HUDEP-2 (cell line): ENCODE measurements around the gene MICAL3.
"Not testable (repeated sequence)": the region's sequence is repeated elsewhere in the genome, so short reads cannot be mapped to it uniquely, and the experiment has no call there.

Source experiments
- DNase-seq, 76 experiments: peaks; one replicate each; lab custom pipeline; 2025; ENCODE audit not compliant: unreplicated experiment in 76 of 76; lab: John Stamatoyannopoulos, UW

The MICAL3 gene

DNA sequence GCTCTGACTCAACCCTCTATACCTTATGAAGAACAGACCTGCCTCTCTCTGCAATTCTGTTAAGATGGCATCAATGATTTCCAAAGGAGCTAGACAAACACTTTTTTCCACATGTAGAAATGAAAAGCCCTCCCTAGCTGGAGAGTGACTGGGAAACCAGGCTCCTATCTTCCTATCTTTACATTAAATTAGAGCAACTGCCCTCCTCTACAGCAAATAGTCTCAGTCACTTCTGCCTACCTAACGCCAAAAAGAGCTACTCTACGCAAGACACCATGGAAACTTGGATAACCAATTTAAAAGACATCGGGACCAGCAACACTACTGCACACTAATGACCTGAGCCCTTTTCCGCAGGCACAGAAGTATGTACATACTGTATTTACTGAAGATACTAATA lies 84.8 kb downstream of the MICAL3 start:
- DNase-seq, result no peak

DNA sequence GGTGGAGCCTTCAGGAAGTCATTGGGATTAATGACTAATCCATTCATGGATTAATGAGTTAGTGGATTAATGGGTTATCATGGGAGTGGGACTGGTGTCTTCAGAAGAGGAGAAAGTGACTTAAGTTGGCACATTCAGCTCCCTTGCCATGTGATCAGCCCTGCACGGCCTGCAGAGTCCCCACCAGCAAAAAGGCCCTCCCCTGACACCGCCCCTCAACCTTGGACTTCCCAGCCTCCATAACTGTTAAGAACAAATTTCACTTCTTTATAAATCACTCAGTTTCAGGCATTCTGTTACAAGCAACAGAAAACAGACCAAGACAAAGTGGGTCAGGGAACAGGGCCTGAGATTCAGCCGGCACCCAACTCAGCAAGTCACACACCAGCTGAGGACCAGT lies 85.3 kb downstream of the MICAL3 start:
- no peak for DNase-seq

DNA sequence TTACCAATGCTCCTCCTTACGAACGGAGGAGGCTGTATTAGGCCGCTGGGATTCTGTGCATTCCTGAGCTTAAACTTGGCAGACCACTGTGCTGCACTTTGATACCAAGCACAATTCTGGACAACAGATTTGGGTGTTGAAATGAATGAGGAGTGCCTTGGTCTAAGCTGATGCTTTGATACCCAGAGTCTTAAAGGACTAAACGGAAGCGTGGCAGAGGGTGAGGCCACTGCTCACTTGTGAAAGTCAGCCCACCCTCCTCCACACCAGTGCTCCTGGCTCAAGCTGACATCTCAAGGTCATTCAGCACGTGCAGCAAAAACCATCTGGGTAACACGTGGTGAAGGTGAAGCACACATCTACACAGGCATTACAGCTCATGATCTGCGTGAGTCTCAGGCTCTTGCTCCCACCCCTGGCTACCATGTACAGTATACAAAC lies 85.9 kb downstream of the MICAL3 start:
- DNase-seq, result no peak

DNA sequence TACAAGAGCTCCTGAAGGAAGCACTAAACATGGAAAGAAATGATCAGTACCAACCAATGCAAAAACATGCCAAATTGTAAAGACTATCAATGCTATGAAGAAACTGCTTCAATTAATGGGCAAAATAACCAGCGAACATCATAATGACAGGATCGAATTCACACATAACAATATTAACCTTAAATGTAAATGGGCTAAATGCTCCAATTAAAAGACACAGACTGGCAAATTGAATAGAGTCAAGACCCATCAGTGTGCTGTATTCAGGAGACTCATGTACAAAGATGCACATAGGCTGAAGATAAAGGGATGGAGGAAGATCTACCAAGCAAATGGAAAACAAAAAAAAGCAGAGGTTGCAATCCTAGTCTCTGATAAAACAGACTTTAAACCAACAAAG lies 91.9 kb downstream of the MICAL3 start:
- not testable (repeated sequence) for DNase-seq

DNA sequence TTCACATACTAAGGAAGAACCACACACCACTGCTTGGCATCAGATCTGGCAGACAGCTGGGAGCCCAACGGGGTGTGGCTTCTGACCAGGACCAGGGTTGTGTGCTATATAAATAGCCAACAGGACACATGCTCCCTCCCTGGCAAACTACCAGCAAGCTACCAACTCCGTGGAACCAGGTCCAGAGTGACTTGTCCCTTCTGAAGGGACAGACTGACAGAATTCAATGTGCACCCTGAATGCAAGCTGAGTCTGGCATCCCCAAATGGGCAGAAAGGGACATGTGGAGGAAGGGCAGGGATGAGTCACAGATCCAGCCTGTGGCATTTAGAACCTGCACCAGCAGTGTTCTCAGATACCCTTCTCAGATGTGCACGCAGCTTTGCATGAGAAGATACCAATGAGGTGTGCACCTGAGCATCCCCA lies 92.9 kb downstream of the MICAL3 start:
- DNase-seq, result peak in 20 of 76 experiments; percentile 10 to 47 (median 24)

DNA sequence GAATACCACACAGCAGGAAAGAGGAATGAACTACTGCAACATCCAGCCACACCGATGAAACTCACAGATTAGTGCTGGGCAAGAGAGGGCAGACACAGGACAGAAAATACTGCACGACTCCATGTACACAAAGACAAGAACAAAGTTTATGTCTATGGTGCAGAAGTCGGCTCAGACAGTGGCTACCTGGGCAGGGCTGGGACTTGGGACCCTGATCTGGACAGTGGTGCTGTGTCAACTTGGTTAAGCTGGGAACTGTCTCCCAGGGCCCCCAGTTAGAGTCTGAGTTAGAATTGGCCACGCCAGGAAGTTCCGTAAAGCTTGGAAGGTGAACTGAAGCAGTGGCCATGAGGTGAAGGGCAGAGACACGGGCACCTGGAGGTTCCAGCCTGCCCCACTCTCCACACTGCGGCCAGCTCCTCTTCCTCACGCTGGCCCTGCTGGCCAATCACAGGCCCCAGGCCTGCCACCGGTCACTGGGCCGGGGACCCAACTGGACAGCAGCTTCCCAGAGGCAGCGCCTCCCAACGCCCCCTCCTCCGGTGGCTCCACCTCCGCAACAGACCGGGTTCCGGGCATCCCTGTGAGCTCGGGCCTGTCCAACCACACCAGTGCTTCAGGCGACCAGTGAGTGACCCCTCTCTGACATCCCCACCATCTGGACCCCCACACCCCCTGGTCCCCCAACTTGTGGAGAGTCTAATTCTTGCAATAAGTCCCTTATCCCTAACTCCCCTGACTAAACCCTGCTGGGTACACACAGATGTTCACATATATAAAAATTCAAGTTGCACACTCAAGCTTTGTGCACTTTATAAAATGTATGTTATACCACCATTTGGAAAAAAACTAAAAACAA lies 93.7 kb downstream of the MICAL3 start:
- DNase-seq, result no peak

DNA sequence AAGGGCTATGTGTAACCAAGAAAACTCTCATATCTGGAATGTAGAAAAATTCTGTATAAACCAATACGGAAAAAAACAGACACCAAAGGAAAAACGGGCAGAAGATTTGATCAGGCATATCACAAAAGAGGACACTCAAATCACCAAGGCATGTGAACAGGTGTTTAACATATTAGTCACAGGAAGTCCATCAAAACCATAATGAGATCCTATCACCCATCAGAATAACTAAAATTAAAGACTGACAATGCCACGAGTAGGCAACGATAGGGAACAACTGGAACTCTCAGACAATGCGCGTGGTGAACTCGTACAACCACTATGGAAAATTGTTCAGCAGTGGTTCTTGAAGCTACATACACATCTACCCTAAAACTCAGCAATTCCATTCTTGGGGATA lies 94.5 kb downstream of the MICAL3 start:
- DNase-seq, result no peak

DNA sequence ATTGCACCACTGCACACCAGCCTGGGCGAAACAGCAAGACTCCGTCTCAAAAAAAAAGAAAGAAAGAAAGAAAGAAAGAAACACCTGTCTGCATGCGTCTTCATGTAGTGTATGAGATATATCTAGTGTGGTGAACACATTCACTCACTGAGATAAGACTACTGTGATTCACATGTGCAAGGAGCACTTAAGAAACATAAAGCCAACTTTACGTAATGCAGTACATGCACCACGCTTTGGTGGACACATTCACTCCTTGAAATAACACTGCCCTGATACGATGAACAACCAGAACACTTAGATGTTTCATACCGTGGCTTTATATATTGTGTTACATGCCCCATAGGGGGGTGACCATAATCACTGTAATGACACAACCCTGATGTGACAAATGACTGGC lies 96.0 kb downstream of the MICAL3 start:
- DNase-seq, result no peak

DNA sequence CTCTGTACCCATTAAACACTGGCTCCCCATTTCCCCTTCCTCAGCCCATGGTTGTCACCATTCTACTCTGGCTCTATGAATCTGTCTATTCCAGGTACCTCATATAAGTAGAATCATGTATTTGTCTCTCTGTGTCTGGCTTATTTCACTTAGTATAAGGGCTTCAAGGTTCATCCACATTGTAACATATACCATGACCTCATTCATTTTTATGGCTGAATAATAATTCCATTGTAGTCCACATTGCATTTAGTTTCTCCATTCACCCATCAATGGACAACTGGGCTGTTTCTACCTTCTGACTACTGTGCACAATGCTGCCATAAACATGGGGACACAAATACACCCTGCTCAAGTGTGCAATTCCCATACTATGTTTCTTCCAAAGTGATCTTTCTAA lies 97.3 kb downstream of the MICAL3 start:
- DNase-seq, result no peak

DNA sequence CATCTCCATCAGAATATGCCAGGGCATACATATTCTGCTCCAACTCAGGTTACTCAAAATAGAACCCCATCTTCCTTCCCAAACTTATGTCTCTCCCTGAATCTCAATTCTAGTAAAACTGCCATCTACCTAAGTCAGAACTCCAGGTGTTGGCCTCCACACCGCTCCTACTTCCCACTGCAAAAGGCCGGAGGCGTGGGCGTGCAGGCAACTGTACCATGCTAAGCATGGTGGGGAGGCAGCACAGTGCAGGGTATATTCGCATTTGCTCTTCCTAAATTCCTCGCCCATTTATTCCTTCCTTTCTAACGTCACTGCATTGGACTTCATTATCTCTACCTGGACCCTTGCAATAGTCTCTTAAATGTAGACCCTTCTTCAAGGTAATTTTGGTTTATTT lies 97.8 kb downstream of the MICAL3 start:
- no peak for DNase-seq

DNA sequence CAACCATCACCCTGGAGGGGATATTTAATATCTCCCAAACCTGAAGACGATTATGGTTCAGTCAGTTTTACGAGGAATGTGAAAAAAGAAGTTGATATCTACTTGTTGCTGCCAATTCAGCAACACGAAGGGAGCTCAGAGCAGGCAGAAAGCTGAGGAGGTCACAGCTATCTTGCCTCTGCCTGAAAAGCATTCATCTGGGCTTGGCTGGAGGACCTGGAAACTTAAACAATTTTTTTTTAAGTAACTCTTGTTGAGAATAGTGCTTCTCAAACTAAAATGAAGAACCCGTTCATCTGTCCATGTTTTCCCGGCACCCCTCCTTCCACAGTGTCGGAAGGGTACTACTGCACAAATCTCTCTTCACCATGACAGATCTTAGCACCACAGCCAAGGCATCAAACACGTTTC lies 98.9 kb downstream of the MICAL3 start:
- no peak for DNase-seq

DNA sequence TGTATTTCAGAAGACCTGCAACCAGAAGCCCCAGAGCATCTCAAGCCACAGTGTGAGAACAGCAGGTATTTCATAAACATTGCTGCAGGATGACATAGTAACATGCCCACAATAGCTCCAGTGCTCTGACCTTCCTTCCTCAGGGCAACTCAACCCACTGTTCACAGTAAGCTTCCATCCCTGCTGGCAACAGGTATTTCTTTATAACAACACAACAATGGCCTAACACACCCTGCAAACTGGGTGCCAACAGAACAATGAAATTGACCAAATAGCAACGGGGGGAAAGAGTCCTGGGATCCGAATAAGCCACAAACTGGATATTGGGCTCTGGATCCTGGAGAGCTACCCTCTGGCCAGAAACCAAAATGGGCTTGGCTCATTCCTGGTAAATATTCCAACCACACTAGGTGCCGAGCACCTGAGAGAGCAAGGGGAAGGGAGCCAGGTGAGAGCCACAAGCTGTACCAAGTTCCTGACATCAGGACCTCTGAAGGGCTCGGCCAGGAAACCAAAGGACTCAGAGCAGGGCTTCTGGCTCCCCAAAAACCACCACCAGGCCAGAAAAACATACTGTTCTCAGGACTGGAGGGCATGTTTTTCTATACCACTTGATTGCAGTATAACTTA lies 99.5 kb downstream of the MICAL3 start:
- DNase-seq, result no peak

DNA sequence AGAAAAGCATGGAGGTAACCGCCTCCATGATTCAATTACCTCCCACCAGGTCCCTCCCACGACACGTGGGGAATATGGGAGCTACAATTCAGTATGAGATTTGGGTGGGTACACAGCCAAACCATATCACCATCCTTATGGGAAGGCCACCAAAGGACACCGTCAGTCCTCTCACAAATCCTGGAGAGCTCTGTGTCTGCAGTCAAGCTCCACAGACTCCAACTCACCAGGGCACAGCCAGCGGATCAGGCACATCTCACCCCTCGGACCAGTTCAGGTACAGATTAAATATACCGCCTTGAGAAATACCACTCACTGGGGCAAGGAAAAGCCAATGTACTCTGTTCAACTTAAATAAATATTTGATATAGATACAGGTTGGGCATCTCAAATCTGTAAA lies 100.3 kb downstream of the MICAL3 start:
- no peak for DNase-seq

DNA sequence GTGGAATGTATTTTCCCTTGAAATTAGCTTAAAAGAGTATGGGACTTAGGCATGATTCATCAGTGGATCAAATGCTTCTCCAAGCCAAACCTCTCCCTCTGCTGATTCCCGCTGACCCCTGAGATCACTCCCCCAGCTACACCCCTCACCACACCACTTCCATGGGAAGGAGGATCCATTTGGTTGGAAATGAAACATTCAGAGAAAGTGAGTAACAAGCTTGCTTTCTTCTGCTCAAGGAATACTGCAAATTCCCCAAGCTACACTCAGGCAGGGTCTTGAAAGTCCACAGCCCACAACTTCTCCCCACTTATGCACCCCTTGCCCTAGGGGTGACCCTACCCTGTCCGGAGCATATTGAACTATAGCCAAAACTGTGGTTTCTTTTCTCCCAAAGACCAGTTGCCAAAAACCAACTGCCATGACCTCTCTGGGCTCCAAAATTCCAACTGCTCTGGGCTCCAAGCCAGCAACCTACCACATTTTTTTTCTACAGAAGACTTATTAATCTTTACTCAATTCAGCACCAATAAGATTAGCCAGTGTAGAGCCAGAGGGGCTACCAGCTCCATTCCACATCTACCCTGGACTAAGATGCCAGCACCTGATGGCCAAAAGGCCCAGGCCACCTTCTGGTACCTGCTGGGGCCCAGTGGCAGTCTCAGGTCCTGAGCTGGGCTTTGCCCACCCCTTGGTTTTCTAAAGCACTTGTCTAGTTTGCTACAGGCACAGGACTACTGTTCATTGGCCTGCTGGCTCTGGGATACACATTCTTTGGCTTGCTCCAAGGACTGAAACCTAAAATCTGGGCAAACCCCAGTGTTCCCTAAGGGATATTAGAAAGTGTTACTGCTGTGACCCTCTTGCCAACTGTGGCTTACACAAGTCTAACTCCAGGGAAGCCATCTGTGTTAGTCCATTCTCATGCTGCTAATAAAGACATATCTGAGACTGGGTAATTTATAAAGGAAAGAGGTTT lies 101.1 kb downstream of the MICAL3 start:
- DNase-seq, result peak in 17 of 76 experiments; percentile 3 to 62 (median 19)

DNA sequence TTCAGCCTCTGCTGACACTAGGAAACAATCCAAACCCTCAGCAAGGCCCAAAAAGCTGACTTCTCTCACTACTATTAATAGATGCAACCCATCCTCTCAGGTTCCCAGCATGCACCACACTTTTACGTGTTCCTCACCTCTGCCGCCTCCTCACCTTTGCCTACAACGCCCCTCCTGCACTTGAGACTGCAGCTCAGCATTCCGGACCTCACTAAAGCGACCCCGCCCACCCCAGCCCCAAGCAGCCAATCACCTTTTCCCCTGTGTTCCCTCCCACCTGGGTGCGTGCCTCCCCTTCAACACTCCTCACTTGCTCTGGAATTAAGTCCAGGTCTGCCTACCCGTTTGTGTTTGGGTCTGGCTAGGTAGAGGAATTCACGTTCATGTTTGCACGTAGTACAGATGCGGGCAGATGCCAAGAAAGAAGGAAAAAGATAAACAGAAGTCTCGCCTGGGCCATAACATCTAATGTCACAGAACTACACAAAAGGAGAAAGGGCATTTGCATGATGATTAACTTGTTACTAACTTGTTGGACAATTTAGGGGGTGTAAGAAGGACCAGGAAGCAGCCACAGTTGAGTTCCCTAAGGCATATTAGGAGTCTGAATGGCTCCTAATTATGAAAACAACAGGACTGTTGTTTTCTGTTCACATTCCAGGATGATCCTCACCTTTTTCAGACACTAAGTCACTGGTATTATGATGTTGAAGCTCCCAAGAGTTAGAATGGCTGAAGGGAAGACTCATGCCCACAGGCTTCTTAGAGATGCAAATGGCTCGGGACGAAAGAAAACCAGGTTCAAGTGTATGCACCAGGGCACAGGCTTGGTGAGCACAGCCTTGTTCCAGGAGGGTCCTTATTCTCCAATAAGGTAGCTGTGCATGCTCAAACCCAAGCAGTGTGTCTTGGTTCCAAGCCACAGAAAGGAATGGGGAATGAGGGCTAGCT lies 102.2 kb downstream of the MICAL3 start:
- no peak for DNase-seq

DNA sequence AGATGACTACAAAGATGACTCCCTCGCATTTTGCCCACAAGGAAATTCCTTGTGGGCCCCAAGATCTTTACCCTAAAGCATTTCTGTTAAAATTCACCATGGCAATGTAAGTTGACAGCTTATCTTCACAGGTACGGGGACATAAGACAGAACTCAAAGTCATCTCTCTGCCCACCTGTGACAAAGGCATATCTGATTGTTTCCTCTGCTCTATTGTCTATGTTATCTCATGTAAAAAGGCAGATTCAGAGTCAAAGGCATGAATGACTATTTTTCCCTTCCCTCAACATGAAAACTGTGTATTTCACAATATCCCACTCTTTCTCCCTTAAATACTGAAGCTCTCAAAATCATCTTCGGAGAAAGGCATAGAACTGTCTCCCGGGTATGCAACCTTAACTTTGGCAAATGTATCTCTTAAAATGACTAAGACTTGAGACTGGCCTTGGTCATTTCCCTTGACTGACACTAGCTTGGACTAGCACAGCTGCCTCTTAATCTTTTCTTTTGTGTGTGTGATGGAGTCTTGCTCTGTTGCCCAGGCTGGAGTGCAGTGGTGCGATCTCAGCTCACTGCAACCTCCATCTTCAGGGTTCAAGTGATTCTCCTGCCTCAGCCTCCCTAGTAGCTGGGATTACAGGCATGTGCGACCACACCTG lies 103.2 kb downstream of the MICAL3 start:
- DNase-seq, result peak in 1 of 76 experiments; percentile 14

DNA sequence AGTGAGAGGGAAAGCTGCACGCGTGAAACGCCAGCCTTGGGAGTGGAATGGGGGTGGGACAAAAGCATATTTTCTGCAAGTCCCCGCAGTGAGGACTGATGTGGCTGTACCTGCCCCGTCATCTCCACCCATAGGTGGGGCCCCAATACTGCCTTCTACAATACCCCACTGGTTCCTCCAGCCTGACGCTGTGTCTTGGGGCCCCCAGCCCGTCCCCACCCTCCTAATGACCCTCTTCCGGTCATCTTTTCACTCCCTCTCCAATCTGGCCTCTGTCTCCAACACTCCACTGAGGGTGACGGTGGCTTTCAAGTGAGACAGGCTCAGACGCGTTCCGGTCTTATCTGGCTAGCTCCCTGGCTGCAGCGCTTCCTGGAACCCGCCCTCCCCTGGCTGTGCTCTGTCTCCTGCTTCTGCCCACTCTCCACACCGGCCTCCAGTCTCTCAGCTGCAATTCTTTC lies 104.2 kb downstream of the MICAL3 start:
- DNase-seq, result peak in 62 of 76 experiments; percentile 18 to 77 (median 58)

DNA sequence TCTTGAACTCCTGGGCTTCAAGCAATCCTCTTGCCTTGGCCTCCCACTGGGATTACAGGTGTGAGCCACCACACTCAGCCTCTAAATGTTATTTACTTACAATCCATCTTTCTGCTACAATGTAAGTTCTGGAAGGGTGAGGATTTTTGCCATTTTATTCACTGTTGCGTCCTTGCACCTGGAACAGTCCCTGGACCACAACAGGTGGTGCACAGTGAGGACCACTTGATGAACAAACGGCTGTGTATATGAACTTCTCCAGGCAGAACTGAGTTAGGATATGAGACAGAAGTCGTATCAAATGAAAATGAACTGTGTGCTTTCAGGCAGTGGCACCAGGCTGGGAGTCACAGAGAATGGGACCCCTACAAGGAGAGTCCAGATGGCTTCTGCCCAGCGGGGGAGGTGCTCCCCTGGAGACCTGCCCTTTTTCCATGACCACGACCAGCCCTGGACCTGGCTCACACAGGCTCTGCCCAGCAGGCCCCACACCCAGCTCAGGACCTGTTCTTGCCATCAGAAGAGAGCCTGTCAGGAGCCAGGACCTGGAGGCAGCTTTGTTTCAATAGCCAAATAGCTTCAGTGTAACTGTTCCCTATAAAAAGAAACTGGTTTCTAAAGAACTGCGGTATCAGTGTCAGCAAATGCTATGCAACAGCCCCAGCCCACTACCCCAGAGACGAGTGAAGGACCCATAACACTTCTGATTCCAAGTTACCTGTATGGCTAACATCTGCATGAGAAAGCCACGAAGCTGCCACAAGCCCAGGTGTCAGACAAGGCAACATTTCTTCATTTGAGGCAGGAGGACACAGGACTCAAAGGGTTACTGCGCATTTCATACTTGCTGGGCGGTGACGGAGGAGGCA lies 104.9 kb downstream of the MICAL3 start:
- peak in 6 of 76 experiments; percentile 2 to 28 (median 15) for DNase-seq
